Measurements from ENCODE around the gene SAXO2.
"Not testable (repeated sequence)": the region's sequence is repeated elsewhere in the genome, so short reads cannot be mapped to it uniquely, and the experiment has no call there.

DNA sequence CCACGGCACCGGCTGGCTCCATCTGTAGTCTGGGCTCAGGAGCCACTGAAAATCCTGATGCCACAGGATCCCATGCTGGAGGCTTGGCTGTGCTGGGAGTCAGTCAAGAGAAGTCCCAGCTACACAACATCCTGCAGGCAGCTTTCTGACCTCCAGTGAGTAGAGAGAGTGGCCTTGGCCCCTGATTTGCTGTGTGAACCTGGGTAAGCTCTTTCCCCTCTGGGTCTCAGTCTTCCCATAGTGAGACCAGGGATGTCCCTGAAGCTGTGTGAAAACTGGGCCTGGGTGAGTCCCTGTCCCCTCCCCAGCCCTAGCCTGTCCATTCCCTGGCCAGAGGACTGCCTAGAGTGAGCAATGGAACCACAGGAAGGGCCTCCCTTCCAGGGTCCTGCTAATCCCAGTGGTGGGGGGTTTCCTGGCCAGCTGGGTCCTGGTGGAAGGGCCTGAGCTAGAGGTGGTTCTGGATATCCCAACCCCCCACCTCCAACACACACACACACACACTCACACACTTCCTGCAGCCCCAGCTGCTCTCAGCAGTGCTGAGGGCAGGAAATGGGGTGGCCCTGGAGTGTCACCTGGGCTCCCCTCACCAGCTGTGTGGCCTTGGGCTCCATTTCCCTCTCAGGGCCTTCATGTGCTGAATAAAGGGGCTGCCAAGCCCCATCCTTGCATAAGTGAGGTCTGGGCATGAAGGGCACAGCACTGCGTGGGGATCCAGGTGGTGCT is 69.1 kb downstream of the SAXO2 start:
- TF ChIP-seq EZH2 (IDR thresholded peaks at IDR 0.05; ENCODE audit: borderline replicate concordance, low read depth, low read length, severe bottlenecking), result not testable (repeated sequence)
- TF ChIP-seq, protein P1, sequence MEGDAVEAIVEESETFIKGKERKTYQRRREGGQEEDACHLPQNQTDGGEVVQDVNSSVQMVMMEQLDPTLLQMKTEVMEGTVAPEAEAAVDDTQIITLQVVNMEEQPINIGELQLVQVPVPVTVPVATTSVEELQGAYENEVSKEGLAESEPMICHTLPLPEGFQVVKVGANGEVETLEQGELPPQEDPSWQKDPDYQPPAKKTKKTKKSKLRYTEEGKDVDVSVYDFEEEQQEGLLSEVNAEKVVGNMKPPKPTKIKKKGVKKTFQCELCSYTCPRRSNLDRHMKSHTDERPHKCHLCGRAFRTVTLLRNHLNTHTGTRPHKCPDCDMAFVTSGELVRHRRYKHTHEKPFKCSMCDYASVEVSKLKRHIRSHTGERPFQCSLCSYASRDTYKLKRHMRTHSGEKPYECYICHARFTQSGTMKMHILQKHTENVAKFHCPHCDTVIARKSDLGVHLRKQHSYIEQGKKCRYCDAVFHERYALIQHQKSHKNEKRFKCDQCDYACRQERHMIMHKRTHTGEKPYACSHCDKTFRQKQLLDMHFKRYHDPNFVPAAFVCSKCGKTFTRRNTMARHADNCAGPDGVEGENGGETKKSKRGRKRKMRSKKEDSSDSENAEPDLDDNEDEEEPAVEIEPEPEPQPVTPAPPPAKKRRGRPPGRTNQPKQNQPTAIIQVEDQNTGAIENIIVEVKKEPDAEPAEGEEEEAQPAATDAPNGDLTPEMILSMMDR (IDR thresholded peaks at IDR 0.05; ENCODE audit: borderline replicate concordance, extremely low read depth, low read length, poor library complexity, severe bottlenecking), result not testable (repeated sequence)
